Fibroblast of villous mesenchyme (primary cell): ENCODE results near the gene KRT31. TPM values are rescaled to one million over a fixed set of nuclear protein-coding genes. Genes with fewer than 3 reads are reported as not detected.
A peak's percentile ranks its signal among the peaks of the same experiment; 100 is the strongest.

Experiments used
- DNase-seq: peaks from one replicate; pipeline ENCODE4 v3.0.0-alpha.2; 2010; ENCODE audit warnings: low read depth
- H3K4me3 ChIP-seq: 2 replicates; pipeline ENCODE4 v1.5.1; 2011; ENCODE audit warnings: low read depth, mild to moderate bottlenecking, low read length
- CTCF ChIP-seq: IDR thresholded peaks from 2 replicates; pipeline ENCODE4 v1.5.1; 2012; ENCODE audit warnings: low read depth, mild to moderate bottlenecking, low read length; ENCODE audit not compliant: insufficient read depth
- total RNA-seq: library from RNA; depleted of rRNA; stranded (reverse); fragments of >200 nt; gene quantifications from 2 replicates; pipeline ENCODE4 v1.2.3, GENCODE V29; 2012

Gene KRT31
- total RNA-seq, result not detected in 2 replicates

GRCh38 chr17:41396996-41397660 lies at the start of gene KRT31:
Gene KRT31, minus strand, starts transcription at chr17:41397608. Its CDS starts 69 bp downstream, at chr17:41397539.
- H3K4me3 ChIP-seq, result no peak within 1 kb of the TSS
- no peak for DNase-seq
- no peak for TF ChIP-seq CTCF

- peak; percentile 93 for DNase-seq
- H3K4me3 ChIP-seq, result no peak overlapping the region
- TF ChIP-seq CTCF, result no peak
Measured at GRCh38 chr17:41446806-41447205, 49.4 kb upstream of the KRT31 start.

GRCh38 chr17:41444640-41445039 lies 47.2 kb upstream of the KRT31 start:
- H3K4me3 ChIP-seq, result no peak overlapping the region
- no peak for TF ChIP-seq CTCF
- DNase-seq, result no peak

- DNase-seq, result no peak
- no peak for TF ChIP-seq CTCF
- H3K4me3 ChIP-seq, result no peak overlapping the region
Measured at GRCh38 chr17:41444186-41444585, 46.8 kb upstream of the KRT31 start.

GRCh38 chr17:41442739-41443138 lies 45.3 kb upstream of the KRT31 start:
- no peak overlapping the region for H3K4me3 ChIP-seq
- peak; percentile 61 for DNase-seq
- no peak for TF ChIP-seq CTCF

GRCh38 chr17:41440531-41441033 lies 43.2 kb upstream of the KRT31 start, which contains the start of gene KRT38:
Gene KRT38, minus strand, starts transcription at chr17:41440983. Its CDS starts 62 bp downstream, at chr17:41440921.
- TF ChIP-seq CTCF, result no peak
- DNase-seq, result no peak
- H3K4me3 ChIP-seq, result no peak within 1 kb of the TSS
